Fibroblast of pulmonary artery (primary cell): ENCODE data around the gene ABHD13.

ENCODE experiments used
- DNase-seq: peaks from one replicate; pipeline ENCODE4 v3.0.0-alpha.2; 2010; ENCODE audit warnings: low read depth
- H3K4me3 ChIP-seq: replicated peaks from 2 replicates; pipeline ENCODE4 v1.5.1; 2011; ENCODE audit warnings: low read depth, mild to moderate bottlenecking, control low read depth, low read length, moderate library complexity
- CTCF ChIP-seq: IDR thresholded peaks from 2 replicates; pipeline ENCODE4 v1.5.1; 2011; ENCODE audit warnings: mild to moderate bottlenecking, control low read depth, low read length, inconsistent platforms; ENCODE audit errors: missing control alignments

ABHD13 gene

GRCh38 chr13:108283110-108283509, 64.9 kb downstream of the ABHD13 start:
- DNase-seq, result no peak
- no peak overlapping the region for H3K4me3 ChIP-seq
- TF ChIP-seq CTCF, result no peak
